Neural progenitor cell (in vitro differentiated cells): ENCODE data around the gene MAN2A1. TPM values are rescaled to one million over a fixed set of nuclear protein-coding genes. Genes with fewer than 3 reads are reported as not detected.

Source experiments
- DNase-seq: peaks from one replicate; pipeline ENCODE4 v3.0.0-alpha.2; 2016; ENCODE audit warnings: low spot score
- H2AFZ ChIP-seq: fragments of 200-600 bp; sonication (generic); replicated peaks from 2 replicates; pipeline ENCODE4 v1.6.1; 2016; ENCODE audit warnings: antibody characterized with exemption
- H3F3A ChIP-seq: fragments of 200-600 bp; sonication (generic); 2 replicates; pipeline ENCODE4 v1.6.1; 2016; ENCODE audit warnings: antibody characterized with exemption, low read depth
- H3K27ac ChIP-seq: fragments of 200-600 bp; sonication (generic); 2 replicates; pipeline ENCODE4 v1.5.1; 2016; ENCODE audit warnings: mild to moderate bottlenecking
- H3K27me3 ChIP-seq: fragments of 200-600 bp; sonication (generic); 2 replicates; pipeline ENCODE4 v1.6.1; 2016; ENCODE audit warnings: mild to moderate bottlenecking, moderate library complexity
- H3K36me3 ChIP-seq: fragments of 200-600 bp; sonication (generic); 2 replicates; pipeline ENCODE4 v1.5.1; 2016
- H3K4me1 ChIP-seq: fragments of 200-600 bp; sonication (generic); 2 replicates; pipeline ENCODE4 v1.6.1; 2016; ENCODE audit warnings: mixed run types
- H3K4me2 ChIP-seq: fragments of 200-600 bp; sonication (generic); 2 replicates; pipeline ENCODE4 v1.6.1; 2016
- H3K4me3 ChIP-seq: fragments of 200-600 bp; sonication (generic); 2 replicates; pipeline ENCODE4 v1.5.1; 2016
- H3K79me2 ChIP-seq: fragments of 200-600 bp; sonication (generic); 2 replicates; pipeline ENCODE4 v1.6.1; 2016; ENCODE audit warnings: low read depth
- H3K9ac ChIP-seq: fragments of 200-600 bp; sonication (generic); 2 replicates; pipeline ENCODE4 v1.6.1; 2016
- H3K9me3 ChIP-seq: fragments of 200-600 bp; sonication (generic); 2 replicates; pipeline ENCODE4 v1.5.1; 2016; ENCODE audit warnings: low read depth
- H4K20me1 ChIP-seq: fragments of 200-600 bp; sonication (generic); 2 replicates; pipeline ENCODE4 v1.6.1; 2016; ENCODE audit warnings: low read depth
- H3K27ac Mint-ChIP-seq: 3 replicates; pipeline ENCODE4 v1.8.0; 2021; ENCODE audit warnings: mixed read lengths
- H3K27me3 Mint-ChIP-seq: 2 replicates; pipeline ENCODE4 v1.8.0; 2022; ENCODE audit warnings: low read depth, mild to moderate bottlenecking, inconsistent platforms, moderate library complexity, mixed read lengths; ENCODE audit not compliant: insufficient read depth
- H3K36me3 Mint-ChIP-seq: 3 replicates; pipeline ENCODE4 v1.8.0; 2021; ENCODE audit warnings: mixed read lengths
- H3K4me1 Mint-ChIP-seq: 3 replicates; pipeline ENCODE4 v1.8.0; 2021; ENCODE audit warnings: mixed read lengths
- H3K4me3 Mint-ChIP-seq: 3 replicates; pipeline ENCODE4 v1.8.0; 2021; ENCODE audit warnings: mild to moderate bottlenecking, moderate library complexity, mixed read lengths
- H3K9me3 Mint-ChIP-seq: 3 replicates; pipeline ENCODE4 v1.8.0; 2020; ENCODE audit warnings: mixed read lengths
- EZH2 ChIP-seq: fragments of 200-600 bp; sonication (generic); IDR thresholded peaks from 2 replicates; pipeline ENCODE4 v1.6.1; 2017; ENCODE audit warnings: antibody characterized with exemption, mild to moderate bottlenecking, moderate library complexity
- EZH2phosphoT487 ChIP-seq: fragments of 200-600 bp; sonication (generic); IDR thresholded peaks from 2 replicates; pipeline ENCODE4 v1.6.1; 2017; ENCODE audit warnings: antibody characterized with exemption
- total RNA-seq: library from RNA; depleted of rRNA; stranded (reverse); fragments of >200 nt; gene quantifications from 2 replicates; pipeline ENCODE4 v1.2.3, GENCODE V29; 2015; ENCODE audit warnings: low replicate concordance
- TF ChIP-seq, protein P1 (sequence below): fragments of 200-600 bp; sonication (generic); IDR thresholded peaks from 2 replicates; pipeline ENCODE4 v1.5.1; 2017; ENCODE audit warnings: antibody characterized with exemption, mild to moderate bottlenecking

The MAN2A1 gene
- total RNA-seq, 1 donor from 2014 or later = 130 TPM

DNA sequence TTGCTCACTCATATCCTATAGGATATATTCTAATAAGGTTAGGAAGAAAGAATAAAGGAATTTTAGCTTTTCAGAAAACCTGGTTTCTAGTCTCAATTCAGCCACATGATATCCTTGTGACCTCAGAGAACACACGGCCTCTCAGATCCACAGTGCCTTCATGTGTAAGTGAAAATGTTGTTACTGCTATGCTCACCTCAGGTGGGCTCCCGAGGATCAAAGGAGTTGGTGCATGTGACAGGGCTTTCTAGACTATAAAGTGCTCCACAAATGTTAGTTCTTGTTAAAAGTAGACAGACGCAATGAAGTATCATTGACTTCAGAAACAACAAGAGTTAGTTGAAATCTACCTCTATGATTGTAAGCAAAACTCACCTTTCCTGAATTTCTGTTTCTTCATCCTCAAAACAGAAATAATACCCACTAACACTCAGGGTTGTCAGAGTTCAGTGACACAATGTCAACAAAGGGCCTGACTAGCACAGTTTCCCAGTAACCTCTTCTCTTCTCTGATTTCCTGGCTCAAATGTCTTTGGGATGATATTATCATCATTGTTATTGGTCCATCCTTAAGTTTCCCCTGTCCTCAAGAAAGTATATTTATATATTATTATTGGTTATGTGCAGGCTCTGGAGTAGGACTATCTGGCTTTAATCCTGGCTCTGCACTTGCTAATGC is 36.0 kb upstream of the MAN2A1 start:
- H3F3A ChIP-seq = no peaks in the 10 kb centered on the region
- H3K36me3 Mint-ChIP-seq = no peaks in the 10 kb centered on the region
- H3K27me3 Mint-ChIP-seq = no peaks in the 10 kb centered on the region
- H3K9me3 Mint-ChIP-seq = no peaks in the 10 kb centered on the region
- H3K9me3 ChIP-seq = no peaks in the 10 kb centered on the region
- no peaks in the 10 kb centered on the region for H3K36me3 ChIP-seq
- no peak for TF ChIP-seq EZH2
- TF ChIP-seq, protein P1, sequence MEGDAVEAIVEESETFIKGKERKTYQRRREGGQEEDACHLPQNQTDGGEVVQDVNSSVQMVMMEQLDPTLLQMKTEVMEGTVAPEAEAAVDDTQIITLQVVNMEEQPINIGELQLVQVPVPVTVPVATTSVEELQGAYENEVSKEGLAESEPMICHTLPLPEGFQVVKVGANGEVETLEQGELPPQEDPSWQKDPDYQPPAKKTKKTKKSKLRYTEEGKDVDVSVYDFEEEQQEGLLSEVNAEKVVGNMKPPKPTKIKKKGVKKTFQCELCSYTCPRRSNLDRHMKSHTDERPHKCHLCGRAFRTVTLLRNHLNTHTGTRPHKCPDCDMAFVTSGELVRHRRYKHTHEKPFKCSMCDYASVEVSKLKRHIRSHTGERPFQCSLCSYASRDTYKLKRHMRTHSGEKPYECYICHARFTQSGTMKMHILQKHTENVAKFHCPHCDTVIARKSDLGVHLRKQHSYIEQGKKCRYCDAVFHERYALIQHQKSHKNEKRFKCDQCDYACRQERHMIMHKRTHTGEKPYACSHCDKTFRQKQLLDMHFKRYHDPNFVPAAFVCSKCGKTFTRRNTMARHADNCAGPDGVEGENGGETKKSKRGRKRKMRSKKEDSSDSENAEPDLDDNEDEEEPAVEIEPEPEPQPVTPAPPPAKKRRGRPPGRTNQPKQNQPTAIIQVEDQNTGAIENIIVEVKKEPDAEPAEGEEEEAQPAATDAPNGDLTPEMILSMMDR = no peak
- TF ChIP-seq EZH2phosphoT487 = no peak
- H3K4me1 Mint-ChIP-seq = peaks cover 23% of the 10 kb centered on the region
- no peaks in the 10 kb centered on the region for H3K79me2 ChIP-seq
- no peak overlapping the region for H3K27ac Mint-ChIP-seq
- H3K27ac ChIP-seq = no peak overlapping the region
- no peaks in the 10 kb centered on the region for H4K20me1 ChIP-seq
- no peak for DNase-seq
- no peak overlapping the region for H3K4me3 Mint-ChIP-seq
- H3K27me3 ChIP-seq = no peaks in the 10 kb centered on the region
- H3K4me2 ChIP-seq = no peak overlapping the region
- H2AFZ ChIP-seq = no peak overlapping the region
- no peak overlapping the region for H3K9ac ChIP-seq
- peaks cover 6% of the 10 kb centered on the region for H3K4me1 ChIP-seq
- H3K4me3 ChIP-seq = no peak overlapping the region

DNA sequence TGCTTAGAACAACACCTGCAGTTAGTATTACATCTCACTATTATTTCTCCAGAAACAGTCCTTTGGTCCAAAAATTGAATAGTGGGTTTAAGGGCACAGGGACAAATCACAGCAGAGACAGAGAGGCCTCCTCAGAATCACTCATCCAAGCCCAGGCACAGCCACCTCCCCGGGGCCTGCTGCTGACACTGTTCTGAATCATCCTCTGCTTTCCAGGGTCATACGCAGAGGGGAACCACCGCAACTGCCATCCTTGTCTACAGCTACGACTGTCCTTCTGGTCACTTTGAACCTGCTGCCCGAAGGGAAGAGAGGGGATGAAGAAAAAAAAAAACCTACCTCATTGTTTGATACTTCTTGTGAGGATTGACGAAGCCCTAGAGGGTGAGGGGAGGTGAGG is 35.3 kb upstream of the MAN2A1 start:
- no peaks in the 10 kb centered on the region for H3K79me2 ChIP-seq
- no peak overlapping the region for H3K4me3 ChIP-seq
- no peak for DNase-seq
- H2AFZ ChIP-seq = no peak overlapping the region
- no peaks in the 10 kb centered on the region for H4K20me1 ChIP-seq
- H3K27ac ChIP-seq = no peak overlapping the region
- H3K4me2 ChIP-seq = no peak overlapping the region
- no peaks in the 10 kb centered on the region for H3K27me3 Mint-ChIP-seq
- H3K9me3 ChIP-seq = no peaks in the 10 kb centered on the region
- no peak overlapping the region for H3K27ac Mint-ChIP-seq
- H3K4me1 Mint-ChIP-seq = peaks cover 18% of the 10 kb centered on the region
- H3K9ac ChIP-seq = no peak overlapping the region
- TF ChIP-seq EZH2 = no peak
- no peak for TF ChIP-seq EZH2phosphoT487
- TF ChIP-seq, protein P1 = no peak
- H3K9me3 Mint-ChIP-seq = no peaks in the 10 kb centered on the region
- no peak overlapping the region for H3K4me3 Mint-ChIP-seq
- no peaks in the 10 kb centered on the region for H3K27me3 ChIP-seq
- H3F3A ChIP-seq = no peaks in the 10 kb centered on the region
- H3K36me3 Mint-ChIP-seq = no peaks in the 10 kb centered on the region
- no peaks in the 10 kb centered on the region for H3K36me3 ChIP-seq
- H3K4me1 ChIP-seq = peaks cover 2% of the 10 kb centered on the region

DNA sequence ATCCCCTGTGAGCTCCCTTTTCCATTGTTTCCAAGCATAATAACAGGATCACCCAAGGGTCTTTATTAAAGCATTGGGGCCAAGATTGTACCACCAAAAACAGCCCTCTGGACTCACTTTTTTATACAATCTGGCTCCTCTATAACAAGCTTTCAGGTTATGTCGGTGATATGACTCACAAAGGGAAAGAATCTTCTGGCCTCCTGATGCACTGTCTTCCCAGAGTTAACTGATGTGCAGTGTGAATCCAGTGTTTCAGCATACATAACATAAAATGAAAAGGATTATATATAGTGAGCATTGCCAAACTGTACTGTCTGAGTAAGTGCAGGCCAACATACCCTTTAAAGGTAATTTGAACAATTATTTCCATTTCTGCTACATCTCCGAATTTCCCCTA is 33.9 kb upstream of the MAN2A1 start:
- Mint-ChIP-seq H3K27ac (no peak overlapping the region), H3K9me3 (no peaks in the 10 kb centered on the region), H3K4me3 (no peak overlapping the region), H3K36me3 (no peaks in the 10 kb centered on the region), H3K27me3 (no peaks in the 10 kb centered on the region), H3K4me1 (peaks cover 11% of the 10 kb centered on the region)
- Histone ChIP-seq H3K27me3 (no peaks in the 10 kb centered on the region), H3F3A (no peaks in the 10 kb centered on the region), H3K9ac (no peak overlapping the region), H3K4me2 (no peak overlapping the region), H3K79me2 (no peaks in the 10 kb centered on the region), H3K9me3 (no peaks in the 10 kb centered on the region), H3K27ac (no peak overlapping the region), H3K4me1 (no peaks in the 10 kb centered on the region), H3K4me3 (no peak overlapping the region), H2AFZ (peak overlapping the region; percentile 72), H4K20me1 (no peaks in the 10 kb centered on the region), H3K36me3 (no peaks in the 10 kb centered on the region)
- TF ChIP-seq, protein P1 = no peak
- TF ChIP-seq EZH2phosphoT487 (no peak), EZH2 (no peak)
- no peak for DNase-seq
